HG02759 (cell line): ENCODE data around the gene PTK7.
"Not testable (repeated sequence)": the region's sequence is repeated elsewhere in the genome, so short reads cannot be mapped to it uniquely, and the experiment has no call there.

Source experiments
- ATAC-seq: cut with Tn5 transposase; IDR thresholded peaks from one replicate; pipeline ENCODE4 v1.9.1; 2021; ENCODE audit warnings: mild to moderate bottlenecking, moderate library complexity; ENCODE audit not compliant: unreplicated experiment

The PTK7 gene

GRCh38 chr6:43053545-43054205, 22.4 kb upstream of the PTK7 start, which contains the start of gene CUL7:
Gene CUL7, minus strand, starts transcription at chr6:43053851. Its CDS starts 1,063 bp downstream, at chr6:43052788.
- ATAC-seq = peak; percentile 96

GRCh38 chr6:43054206-43054943, 21.7 kb upstream of the PTK7 start:
- ATAC-seq = no peak

GRCh38 chr6:43055966-43056365, 20.1 kb upstream of the PTK7 start:
- no peak for ATAC-seq

- ATAC-seq = no peak
These were observed 17.6 kb upstream of the PTK7 start for GRCh38 chr6:43058531-43058930.

GRCh38 chr6:43059168-43060033, 16.7 kb upstream of the PTK7 start, which contains the start of the genes KLC4 and MRPL2:
Gene KLC4, plus strand, starts transcription at chr6:43059631. Its CDS starts 1,705 bp downstream, at chr6:43061336.
Gene MRPL2, minus strand, starts transcription at chr6:43059434. Its CDS starts 53 bp downstream, at chr6:43059381.
- ATAC-seq = peak; percentile 94

- no peak for ATAC-seq
These were observed 15.9 kb upstream of the PTK7 start for GRCh38 chr6:43060034-43060754.

- ATAC-seq = no peak
These were observed 15.1 kb upstream of the PTK7 start for GRCh38 chr6:43060755-43061633.

- ATAC-seq = no peak
These were observed 14.3 kb upstream of the PTK7 start for GRCh38 chr6:43061861-43062260.

GRCh38 chr6:43062818-43063217, 13.3 kb upstream of the PTK7 start:
- no peak for ATAC-seq

GRCh38 chr6:43070028-43070632, 6.0 kb upstream of the PTK7 start:
- ATAC-seq = no peak

- ATAC-seq = no peak
These were observed 1.1 kb upstream of the PTK7 start for GRCh38 chr6:43074847-43075669.

GRCh38 chr6:43076464-43077332, 584 bp downstream of the PTK7 start:
- ATAC-seq = peak; percentile 28

- ATAC-seq = no peak
These were observed 1.3 kb downstream of the PTK7 start for GRCh38 chr6:43077333-43077809.

- no peak for ATAC-seq
These were observed 1.9 kb downstream of the PTK7 start for GRCh38 chr6:43077981-43078511.

GRCh38 chr6:43078691-43079090, 2.6 kb downstream of the PTK7 start:
- ATAC-seq = no peak

- ATAC-seq = no peak
These were observed 4.9 kb downstream of the PTK7 start for GRCh38 chr6:43081043-43081442.

GRCh38 chr6:43081922-43082321, 5.8 kb downstream of the PTK7 start:
- ATAC-seq = not testable (repeated sequence)
